ENCODE data around the gene THYN1.

Gene THYN1

DNA sequence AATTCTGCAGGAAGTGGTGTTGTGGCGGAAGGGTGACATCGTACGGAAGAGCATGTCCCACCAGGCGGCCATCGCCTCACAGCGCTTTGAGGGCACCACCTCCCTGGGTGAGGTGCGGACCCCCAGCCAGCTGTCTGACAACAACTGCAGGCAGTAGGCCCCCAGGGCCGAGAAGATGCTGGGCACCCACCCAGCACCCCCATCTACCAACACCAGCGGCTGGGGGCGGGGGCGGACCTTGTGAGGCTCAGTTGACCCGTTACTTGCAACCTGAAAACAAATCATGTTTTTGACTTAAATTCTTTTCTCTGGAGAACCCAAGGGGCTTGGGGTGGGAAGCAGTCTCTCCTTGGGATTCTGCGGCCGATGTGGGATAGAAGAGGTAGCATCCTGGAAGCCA is 7.7 kb downstream of the THYN1 start:
- no peak overlapping the region for H3K27ac Mint-ChIP-seq
- H3K4me1 Mint-ChIP-seq (ENCODE audit: low read depth), result no peaks in the 10 kb centered on the region
- no peaks in the 10 kb centered on the region for H3K9me3 Mint-ChIP-seq
- no peaks in the 10 kb centered on the region for H3K27me3 Mint-ChIP-seq
- H3K4me3 Mint-ChIP-seq, result no peak overlapping the region
- peaks cover 48% of the 10 kb centered on the region for H3K36me3 Mint-ChIP-seq (ENCODE audit: low read depth)

GRCh38 chr11:134244593-134244992 is 8.6 kb downstream of the THYN1 start:
- Mint-ChIP-seq H3K9me3 (no peaks in the 10 kb centered on the region), H3K27ac (no peak overlapping the region), H3K4me3 (no peak overlapping the region), H3K27me3 (no peaks in the 10 kb centered on the region), H3K36me3 (ENCODE audit: low read depth) (peaks cover 48% of the 10 kb centered on the region), H3K4me1 (ENCODE audit: low read depth) (no peaks in the 10 kb centered on the region)

DNA sequence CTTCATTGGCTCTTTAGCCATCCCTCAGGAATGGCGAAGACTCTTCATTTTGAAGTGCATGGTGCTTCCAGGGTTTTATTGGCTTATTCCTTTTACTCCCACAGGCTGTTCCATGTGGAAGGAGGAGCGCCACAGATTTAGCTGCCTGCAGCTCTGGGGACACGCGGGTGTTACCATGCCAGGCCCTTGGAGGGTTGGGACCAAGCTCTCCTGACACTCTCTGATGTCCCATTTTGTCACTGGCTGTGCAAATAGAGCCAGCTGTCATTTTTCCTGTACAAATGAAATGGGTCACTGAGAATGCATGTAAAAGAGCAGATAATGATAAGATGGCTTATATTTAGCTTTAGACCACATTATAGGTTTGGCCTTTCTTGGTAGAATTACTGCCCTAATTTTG is 9.2 kb downstream of the THYN1 start:
- H3K27ac Mint-ChIP-seq, result no peak overlapping the region
- H3K4me1 Mint-ChIP-seq (ENCODE audit: low read depth), result no peaks in the 10 kb centered on the region
- H3K36me3 Mint-ChIP-seq (ENCODE audit: low read depth), result peaks cover 46% of the 10 kb centered on the region
- H3K4me3 Mint-ChIP-seq, result no peak overlapping the region
- no peaks in the 10 kb centered on the region for H3K9me3 Mint-ChIP-seq
- no peaks in the 10 kb centered on the region for H3K27me3 Mint-ChIP-seq

DNA sequence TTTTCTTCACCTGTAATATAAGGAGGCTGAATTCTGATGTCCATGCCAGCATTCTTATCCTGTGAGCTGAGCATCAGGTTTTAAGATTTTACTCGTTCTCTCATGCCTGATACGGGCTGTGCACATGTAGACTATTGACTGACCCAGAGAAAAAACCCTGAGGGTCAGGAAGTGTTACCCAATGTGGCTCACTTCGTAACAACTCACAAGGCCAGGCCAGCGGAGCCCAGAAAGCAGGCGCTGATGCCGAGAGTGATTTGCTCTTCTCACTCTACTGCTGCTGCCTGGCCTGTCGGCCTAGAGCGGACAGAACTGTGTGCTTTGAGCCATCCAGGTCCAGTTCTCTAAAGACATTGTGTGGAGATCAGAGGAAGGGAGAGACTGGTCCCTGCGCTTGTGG is 10.8 kb downstream of the THYN1 start:
- no peaks in the 10 kb centered on the region for H3K9me3 Mint-ChIP-seq
- H3K36me3 Mint-ChIP-seq (ENCODE audit: low read depth), result peaks cover 42% of the 10 kb centered on the region
- H3K4me1 Mint-ChIP-seq (ENCODE audit: low read depth), result no peaks in the 10 kb centered on the region
- no peak overlapping the region for H3K27ac Mint-ChIP-seq
- no peaks in the 10 kb centered on the region for H3K27me3 Mint-ChIP-seq
- H3K4me3 Mint-ChIP-seq, result no peak overlapping the region

GRCh38 chr11:134240592-134240991 is 12.6 kb downstream of the THYN1 start:
- Mint-ChIP-seq H3K4me1 (ENCODE audit: low read depth) (no peaks in the 10 kb centered on the region), H3K4me3 (no peak overlapping the region), H3K27ac (no peak overlapping the region), H3K36me3 (ENCODE audit: low read depth) (peaks cover 43% of the 10 kb centered on the region), H3K27me3 (no peaks in the 10 kb centered on the region), H3K9me3 (no peaks in the 10 kb centered on the region)

DNA sequence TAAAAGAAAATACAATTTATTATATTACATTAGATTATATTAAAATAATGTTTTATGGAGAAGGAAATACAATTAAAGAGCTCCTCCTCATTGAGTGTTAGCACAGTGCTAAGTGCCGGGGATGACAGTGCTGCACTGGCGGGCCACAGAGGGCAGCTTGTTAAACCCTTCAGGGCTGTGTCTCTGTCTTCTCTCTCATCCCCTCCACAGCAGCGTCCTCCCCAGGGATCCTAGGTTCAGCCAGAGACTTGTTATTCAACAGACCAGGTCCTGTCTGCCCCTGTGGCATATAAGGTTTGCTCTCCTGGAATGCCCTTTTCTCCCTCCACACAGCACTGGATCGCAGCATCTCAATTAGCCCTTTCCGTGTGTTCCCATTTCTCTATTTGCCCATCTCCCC is 14.2 kb downstream of the THYN1 start:
- H3K4me1 Mint-ChIP-seq (ENCODE audit: low read depth), result no peaks in the 10 kb centered on the region
- no peaks in the 10 kb centered on the region for H3K9me3 Mint-ChIP-seq
- no peak overlapping the region for H3K27ac Mint-ChIP-seq
- H3K36me3 Mint-ChIP-seq (ENCODE audit: low read depth), result peaks cover 39% of the 10 kb centered on the region
- no peak overlapping the region for H3K4me3 Mint-ChIP-seq
- H3K27me3 Mint-ChIP-seq, result no peaks in the 10 kb centered on the region

- no peak overlapping the region for H3K27ac Mint-ChIP-seq
- peaks cover 27% of the 10 kb centered on the region for H3K36me3 Mint-ChIP-seq (ENCODE audit: low read depth)
- peaks cover 8% of the 10 kb centered on the region for H3K4me1 Mint-ChIP-seq (ENCODE audit: low read depth)
- no peak overlapping the region for H3K4me3 Mint-ChIP-seq
- H3K27me3 Mint-ChIP-seq, result no peaks in the 10 kb centered on the region
- H3K9me3 Mint-ChIP-seq, result no peaks in the 10 kb centered on the region
These were observed 15.6 kb downstream of the THYN1 start for GRCh38 chr11:134237557-134237922.

DNA sequence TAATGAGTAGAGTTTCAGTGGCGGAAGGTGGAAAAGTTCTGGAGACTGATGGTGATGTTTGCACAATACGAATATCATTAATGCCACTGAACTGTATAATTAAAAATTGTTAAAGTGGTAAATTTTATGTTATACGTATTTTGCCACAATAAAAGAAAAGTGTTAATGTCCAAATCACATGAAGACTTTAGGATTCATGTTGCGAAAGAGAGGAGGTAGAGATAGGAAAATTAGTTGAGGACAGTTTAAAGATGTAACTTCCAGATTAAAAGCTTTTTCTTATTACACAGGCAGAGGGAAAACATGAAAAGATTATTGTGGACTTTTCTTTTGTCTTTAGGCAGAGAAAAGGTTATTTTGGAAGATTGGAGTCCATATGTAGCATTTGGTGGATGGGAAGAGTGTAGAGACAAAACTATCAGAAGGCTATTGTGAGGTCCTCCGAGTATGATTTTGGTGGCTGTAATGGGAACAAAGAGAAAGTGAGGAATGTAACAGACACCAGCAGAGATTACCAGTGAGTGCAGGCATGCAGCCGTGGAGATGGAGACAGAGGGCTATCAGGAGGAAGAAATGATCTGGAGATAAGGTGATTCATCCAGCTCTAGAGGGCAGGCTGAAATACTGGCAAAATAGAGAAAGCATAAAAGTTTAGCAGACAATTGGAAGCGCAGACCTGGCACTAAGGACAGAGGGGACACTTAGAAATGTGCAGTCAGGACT is 16.2 kb downstream of the THYN1 start:
- peaks cover 13% of the 10 kb centered on the region for H3K4me1 Mint-ChIP-seq (ENCODE audit: low read depth)
- H3K36me3 Mint-ChIP-seq (ENCODE audit: low read depth), result peaks cover 27% of the 10 kb centered on the region
- H3K9me3 Mint-ChIP-seq, result no peaks in the 10 kb centered on the region
- no peak overlapping the region for H3K27ac Mint-ChIP-seq
- H3K27me3 Mint-ChIP-seq, result no peaks in the 10 kb centered on the region
- no peak overlapping the region for H3K4me3 Mint-ChIP-seq

GRCh38 chr11:134235399-134235798 is 17.8 kb downstream of the THYN1 start:
- no peak overlapping the region for H3K4me3 Mint-ChIP-seq
- H3K27me3 Mint-ChIP-seq, result no peaks in the 10 kb centered on the region

DNA sequence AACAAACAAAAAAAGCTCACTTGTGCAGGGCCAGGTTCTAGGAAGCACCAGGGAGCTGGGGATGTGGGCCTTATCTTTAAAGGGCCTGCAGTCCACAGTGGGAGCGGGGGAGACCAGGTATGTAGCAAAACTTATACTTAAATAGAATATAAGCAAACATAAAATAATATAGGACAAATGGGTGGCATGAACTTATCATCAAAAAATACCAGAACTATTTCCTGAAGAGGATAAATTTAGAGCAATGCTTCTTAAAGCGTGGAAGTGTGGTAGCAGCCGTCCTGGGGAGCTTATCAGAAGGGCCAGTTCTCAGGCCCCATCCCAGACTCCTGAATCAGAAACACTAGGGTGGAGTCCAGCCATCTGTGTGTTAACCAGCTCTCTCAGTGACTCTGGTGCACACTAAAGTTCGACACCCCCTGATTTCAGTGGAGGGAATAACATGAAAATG is 19.4 kb downstream of the THYN1 start:
- Mint-ChIP-seq H3K4me3 (no peak overlapping the region), H3K27me3 (no peaks in the 10 kb centered on the region), H3K36me3 (ENCODE audit: low read depth) (peaks cover 29% of the 10 kb centered on the region), H3K4me1 (ENCODE audit: low read depth) (peaks cover 43% of the 10 kb centered on the region), H3K27ac (no peak overlapping the region), H3K9me3 (no peaks in the 10 kb centered on the region)

More at GRCh38 chr11:134235399-134235798, 17.8 kb downstream of the THYN1 start:
- H3K9me3 Mint-ChIP-seq, result no peaks in the 10 kb centered on the region
- no peak overlapping the region for H3K27ac Mint-ChIP-seq
- peaks cover 26% of the 10 kb centered on the region for H3K4me1 Mint-ChIP-seq (ENCODE audit: low read depth)
- peaks cover 27% of the 10 kb centered on the region for H3K36me3 Mint-ChIP-seq (ENCODE audit: low read depth)

DNA sequence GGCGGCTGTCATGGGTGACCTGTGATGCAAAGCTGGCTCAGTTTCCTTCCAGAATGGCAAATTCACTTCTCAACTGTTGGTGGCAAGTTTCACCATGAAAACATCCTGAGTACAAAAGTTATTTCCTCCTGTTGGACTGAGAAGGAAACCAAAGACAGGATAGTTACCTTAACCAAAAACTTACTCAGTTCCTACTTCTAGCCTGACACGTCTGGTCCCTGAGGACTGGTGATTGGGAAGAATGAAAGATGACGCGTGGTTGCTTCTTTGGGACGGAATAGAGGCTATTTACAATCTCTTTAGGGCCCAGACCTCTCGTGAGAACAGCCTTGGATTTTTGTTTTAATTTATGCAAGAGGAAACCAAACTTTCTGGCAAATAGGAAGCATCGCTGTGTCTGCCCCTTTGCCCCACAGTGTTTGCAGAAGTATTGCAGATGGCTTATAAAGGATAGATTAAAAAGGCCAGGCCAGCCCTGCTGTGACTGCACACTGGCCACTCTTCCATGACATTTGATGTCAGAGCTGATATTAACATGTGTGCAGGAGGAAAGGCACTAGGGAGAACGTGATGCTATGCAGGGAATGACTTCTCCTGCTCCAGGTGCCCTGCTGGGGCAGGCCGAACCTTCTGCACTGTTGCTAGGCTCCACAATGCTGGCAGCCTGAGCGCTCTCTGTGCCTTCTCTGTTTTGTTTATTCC is 21.0 kb downstream of the THYN1 start:
- H3K36me3 Mint-ChIP-seq (ENCODE audit: low read depth), result peaks cover 24% of the 10 kb centered on the region
- H3K9me3 Mint-ChIP-seq, result no peaks in the 10 kb centered on the region
- H3K4me1 Mint-ChIP-seq (ENCODE audit: low read depth), result peaks cover 59% of the 10 kb centered on the region
- H3K27me3 Mint-ChIP-seq, result no peaks in the 10 kb centered on the region
- H3K27ac Mint-ChIP-seq, result peak overlapping the region; percentile 62
- no peak overlapping the region for H3K4me3 Mint-ChIP-seq

DNA sequence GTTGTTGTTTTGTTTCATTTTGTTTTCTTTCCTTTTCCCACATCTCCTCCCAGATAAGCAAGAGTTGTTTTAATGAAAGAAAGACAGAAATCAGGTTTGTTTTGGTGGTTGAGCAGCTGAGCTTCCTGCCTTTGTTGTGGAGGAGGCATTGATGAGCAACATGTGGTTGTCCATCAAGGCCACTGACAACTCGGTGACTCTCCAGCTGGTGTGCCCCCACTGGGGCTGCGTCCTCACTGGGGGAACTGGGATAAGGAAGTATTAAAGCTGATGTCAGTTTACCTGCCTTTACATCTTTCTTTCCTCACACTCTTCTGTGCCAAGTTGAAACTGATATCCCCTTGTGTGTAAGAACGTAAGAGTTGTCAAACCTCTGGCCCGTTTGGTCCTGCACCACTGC is 22.8 kb downstream of the THYN1 start:
- Mint-ChIP-seq H3K36me3 (ENCODE audit: low read depth) (peaks cover 17% of the 10 kb centered on the region), H3K4me1 (ENCODE audit: low read depth) (peaks cover 76% of the 10 kb centered on the region), H3K9me3 (no peaks in the 10 kb centered on the region), H3K27me3 (no peaks in the 10 kb centered on the region), H3K27ac (no peak overlapping the region), H3K4me3 (no peak overlapping the region)

DNA sequence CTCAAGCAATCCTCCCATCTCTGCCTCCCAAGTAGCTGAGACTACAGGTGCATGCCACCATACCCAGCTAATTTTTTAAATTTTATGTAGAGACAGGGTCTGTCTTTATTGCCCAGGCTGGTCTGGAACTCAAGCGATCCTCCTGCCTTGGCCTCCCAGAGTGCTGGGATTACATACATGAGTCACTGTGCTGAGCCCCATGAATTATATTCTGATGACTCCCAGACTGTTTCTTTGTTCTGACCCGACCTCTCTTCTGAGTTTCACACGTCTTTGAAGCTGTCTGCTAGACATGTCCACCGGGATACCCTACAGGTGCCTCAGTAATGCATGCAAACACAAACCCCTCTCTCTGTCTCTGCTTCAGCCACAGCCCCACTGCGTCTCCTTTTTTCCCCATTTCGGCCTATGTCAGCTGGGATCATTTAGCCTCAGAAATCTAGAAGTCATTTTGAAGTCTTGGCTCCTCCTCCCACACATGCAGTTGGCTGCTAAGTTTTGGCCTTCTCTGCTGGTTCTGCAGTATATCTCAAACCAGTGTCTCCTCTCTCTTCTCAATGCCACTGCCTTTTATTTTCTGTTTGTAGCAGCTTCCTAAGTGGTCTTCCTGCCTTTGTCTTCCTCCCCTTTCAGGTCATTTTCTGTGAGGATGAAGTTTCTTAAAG is 23.9 kb downstream of the THYN1 start:
- Mint-ChIP-seq H3K4me3 (no peak overlapping the region), H3K36me3 (ENCODE audit: low read depth) (peaks cover 13% of the 10 kb centered on the region), H3K4me1 (ENCODE audit: low read depth) (peaks cover 76% of the 10 kb centered on the region), H3K9me3 (no peaks in the 10 kb centered on the region), H3K27ac (no peak overlapping the region), H3K27me3 (no peaks in the 10 kb centered on the region)

DNA sequence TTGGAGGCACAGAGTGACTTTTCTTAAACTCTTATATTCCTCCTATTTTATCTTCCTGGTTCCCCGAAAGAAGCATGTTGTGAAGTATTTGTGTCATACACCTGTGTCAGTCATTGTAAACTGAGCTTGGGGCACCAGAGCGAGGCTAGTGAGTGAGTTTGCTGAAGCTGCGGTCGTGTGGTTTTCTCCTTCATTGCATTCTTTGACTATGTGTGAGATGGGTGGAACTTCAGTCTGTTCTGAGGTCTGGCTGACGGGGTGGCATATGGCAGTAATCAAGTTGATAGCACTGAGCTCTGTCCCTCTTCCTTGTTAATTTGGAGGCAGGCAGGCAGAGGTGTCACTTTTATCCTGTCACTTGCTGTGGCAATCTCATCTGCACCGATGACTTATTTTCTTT is 24.5 kb downstream of the THYN1 start:
- no peaks in the 10 kb centered on the region for H3K9me3 Mint-ChIP-seq
- peaks cover 81% of the 10 kb centered on the region for H3K4me1 Mint-ChIP-seq (ENCODE audit: low read depth)
- peaks cover 13% of the 10 kb centered on the region for H3K36me3 Mint-ChIP-seq (ENCODE audit: low read depth)
- H3K27me3 Mint-ChIP-seq, result no peaks in the 10 kb centered on the region
- H3K27ac Mint-ChIP-seq, result no peak overlapping the region
- H3K4me3 Mint-ChIP-seq, result no peak overlapping the region

- Mint-ChIP-seq H3K27me3 (no peaks in the 10 kb centered on the region), H3K36me3 (ENCODE audit: low read depth) (peaks cover 29% of the 10 kb centered on the region), H3K27ac (no peak overlapping the region), H3K9me3 (no peaks in the 10 kb centered on the region), H3K4me1 (ENCODE audit: low read depth) (peaks cover 81% of the 10 kb centered on the region), H3K4me3 (peak overlapping the region; percentile 95)
These were observed 26.3 kb downstream of the THYN1 start for GRCh38 chr11:134226806-134227325.
